ENCODE measurements around the gene TRIM63. TPM values are rescaled to one million over a fixed set of nuclear protein-coding genes. Genes with fewer than 3 reads are reported as not detected.
A peak's percentile ranks its signal among the peaks of the same experiment; 100 is the strongest.

The TRIM63 gene
- total RNA-seq, 3 donors from 2014 or later = 0.22 TPM; not detected in 1

- DNase-seq = peak in 2 of 3 donors; percentile 54 to 74
- TF ChIP-seq CTCF (IDR thresholded peaks at IDR 0.05) = no peak
- intact Hi-C loops (cut with DNase I, micrococcal nuclease) = no loop called here
- Histone ChIP-seq H3K9me3 (no peaks in the 10 kb centered on the region), H3K36me3 (ENCODE audit: low read depth) (no peaks in the 10 kb centered on the region), H3K4me1 (ENCODE audit: low read depth) (peaks cover 20% of the 10 kb centered on the region), H3K4me3 (no peak overlapping the region)
- ATAC-seq = peak; percentile 92
These were observed 17.7 kb downstream of the TRIM63 start for GRCh38 chr1:26049531-26050247.

- DNase-seq = no peak
- Histone ChIP-seq H3K9me3 (no peaks in the 10 kb centered on the region), H3K36me3 (ENCODE audit: low read depth) (no peaks in the 10 kb centered on the region), H3K4me1 (ENCODE audit: low read depth) (peaks cover 20% of the 10 kb centered on the region), H3K4me3 (no peak overlapping the region)
- TF ChIP-seq CTCF (IDR thresholded peaks at IDR 0.05) = no peak
- intact Hi-C loops (cut with DNase I, micrococcal nuclease) = no loop called here
- no peak for ATAC-seq
These were observed 20.1 kb downstream of the TRIM63 start for GRCh38 chr1:26047278-26047874.

GRCh38 chr1:26046246-26047095 is 21.0 kb downstream of the TRIM63 start:
- no peak for ATAC-seq
- no peak overlapping the region for H3K4me3 ChIP-seq
- no peaks in the 10 kb centered on the region for H3K36me3 ChIP-seq (ENCODE audit: low read depth)
- no peaks in the 10 kb centered on the region for H3K9me3 ChIP-seq
- intact Hi-C loops (cut with DNase I, micrococcal nuclease) = no loop called here
- H3K4me1 ChIP-seq (ENCODE audit: low read depth) = peaks cover 20% of the 10 kb centered on the region
- peak in 1 of 3 donors; percentile 34 for DNase-seq
- TF ChIP-seq CTCF (IDR thresholded peaks at IDR 0.05) = no peak

GRCh38 chr1:26045722-26046245 is 21.6 kb downstream of the TRIM63 start, which contains the start of gene SLC30A2:
Gene SLC30A2, minus strand, starts transcription at chr1:26046118. Its CDS starts 222 bp downstream, at chr1:26045896.
- no peak for TF ChIP-seq CTCF (IDR thresholded peaks at IDR 0.05)
- intact Hi-C loops (cut with DNase I, micrococcal nuclease) = no loop called here
- H3K4me3 ChIP-seq = no peak within 1 kb of the TSS
- H3K4me1 ChIP-seq (ENCODE audit: low read depth) = peaks cover 20% of the 10 kb centered on the region
- peak in 1 of 3 donors; percentile 46 for DNase-seq
- no peaks in the 10 kb centered on the region for H3K36me3 ChIP-seq (ENCODE audit: low read depth)
- H3K9me3 ChIP-seq = no peaks in the 10 kb centered on the region
- peak; percentile 24 for ATAC-seq

- H3K36me3 ChIP-seq (ENCODE audit: low read depth) = no peaks in the 10 kb centered on the region
- peaks cover 20% of the 10 kb centered on the region for H3K4me1 ChIP-seq (ENCODE audit: low read depth)
- ATAC-seq = peak; percentile 4
- no peak overlapping the region for H3K4me3 ChIP-seq
- no peaks in the 10 kb centered on the region for H3K9me3 ChIP-seq
- peak in 1 of 3 donors; percentile 42 for DNase-seq
- intact Hi-C loops (cut with DNase I, micrococcal nuclease) = no loop called here
- TF ChIP-seq CTCF (IDR thresholded peaks at IDR 0.05) = no peak
These were observed 22.3 kb downstream of the TRIM63 start for GRCh38 chr1:26044971-26045721.
